ENCODE results near the gene PLCH2.

Gene PLCH2, protein sequence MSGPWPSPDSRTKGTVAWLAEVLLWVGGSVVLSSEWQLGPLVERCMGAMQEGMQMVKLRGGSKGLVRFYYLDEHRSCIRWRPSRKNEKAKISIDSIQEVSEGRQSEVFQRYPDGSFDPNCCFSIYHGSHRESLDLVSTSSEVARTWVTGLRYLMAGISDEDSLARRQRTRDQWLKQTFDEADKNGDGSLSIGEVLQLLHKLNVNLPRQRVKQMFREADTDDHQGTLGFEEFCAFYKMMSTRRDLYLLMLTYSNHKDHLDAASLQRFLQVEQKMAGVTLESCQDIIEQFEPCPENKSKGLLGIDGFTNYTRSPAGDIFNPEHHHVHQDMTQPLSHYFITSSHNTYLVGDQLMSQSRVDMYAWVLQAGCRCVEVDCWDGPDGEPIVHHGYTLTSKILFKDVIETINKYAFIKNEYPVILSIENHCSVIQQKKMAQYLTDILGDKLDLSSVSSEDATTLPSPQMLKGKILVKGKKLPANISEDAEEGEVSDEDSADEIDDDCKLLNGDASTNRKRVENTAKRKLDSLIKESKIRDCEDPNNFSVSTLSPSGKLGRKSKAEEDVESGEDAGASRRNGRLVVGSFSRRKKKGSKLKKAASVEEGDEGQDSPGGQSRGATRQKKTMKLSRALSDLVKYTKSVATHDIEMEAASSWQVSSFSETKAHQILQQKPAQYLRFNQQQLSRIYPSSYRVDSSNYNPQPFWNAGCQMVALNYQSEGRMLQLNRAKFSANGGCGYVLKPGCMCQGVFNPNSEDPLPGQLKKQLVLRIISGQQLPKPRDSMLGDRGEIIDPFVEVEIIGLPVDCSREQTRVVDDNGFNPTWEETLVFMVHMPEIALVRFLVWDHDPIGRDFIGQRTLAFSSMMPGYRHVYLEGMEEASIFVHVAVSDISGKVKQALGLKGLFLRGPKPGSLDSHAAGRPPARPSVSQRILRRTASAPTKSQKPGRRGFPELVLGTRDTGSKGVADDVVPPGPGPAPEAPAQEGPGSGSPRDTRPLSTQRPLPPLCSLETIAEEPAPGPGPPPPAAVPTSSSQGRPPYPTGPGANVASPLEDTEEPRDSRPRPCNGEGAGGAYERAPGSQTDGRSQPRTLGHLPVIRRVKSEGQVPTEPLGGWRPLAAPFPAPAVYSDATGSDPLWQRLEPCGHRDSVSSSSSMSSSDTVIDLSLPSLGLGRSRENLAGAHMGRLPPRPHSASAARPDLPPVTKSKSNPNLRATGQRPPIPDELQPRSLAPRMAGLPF (N-terminal part only)

GRCh38 chr1:2476061-2476999 lies at the start of gene PLCH2:
TSS of gene PLCH2 (plus strand) at chr1:2476289. CDS start at chr1:2476589, 300 bp downstream.
- no peaks in the 10 kb centered on the region for H3K36me3 ChIP-seq (ENCODE audit: control insufficient read depth, insufficient read depth, low read length)
- no peak within 1 kb of the TSS for H3K4me3 ChIP-seq (ENCODE audit: low read depth, low read length)
- H3K27me3 ChIP-seq (ENCODE audit: control insufficient read depth, insufficient read depth, low read length): no peaks in the 10 kb centered on the region
- no peaks in the 10 kb centered on the region for H3K4me1 ChIP-seq (ENCODE audit: control insufficient read depth, insufficient read depth, low read length)
- H3K9me3 ChIP-seq (ENCODE audit: control insufficient read depth, insufficient read depth, low read length): no peaks in the 10 kb centered on the region
- H3K27ac ChIP-seq (ENCODE audit: low read depth, low read length): no peak within 1 kb of the TSS
- no peak within 1 kb of the TSS for H3K9ac ChIP-seq (ENCODE audit: low read depth, low read length)

GRCh38 chr1:2426540-2426939 lies 49.5 kb upstream of the PLCH2 start:
- Histone ChIP-seq H3K9me3 (ENCODE audit: control insufficient read depth, insufficient read depth, low read length) (peaks cover 7% of the 10 kb centered on the region; the same call in 1 of the 2 replicates), H3K4me1 (ENCODE audit: control insufficient read depth, insufficient read depth, low read length) (no peaks in the 10 kb centered on the region), H3K9ac (ENCODE audit: low read depth, low read length) (no peak overlapping the region), H3K4me3 (ENCODE audit: low read depth, low read length) (no peak overlapping the region), H3K27me3 (ENCODE audit: control insufficient read depth, insufficient read depth, low read length) (no peaks in the 10 kb centered on the region), H3K27ac (ENCODE audit: low read depth, low read length) (no peak overlapping the region), H3K36me3 (ENCODE audit: control insufficient read depth, insufficient read depth, low read length) (no peaks in the 10 kb centered on the region)

GRCh38 chr1:2427051-2427450 lies 49.0 kb upstream of the PLCH2 start:
- no peaks in the 10 kb centered on the region for H3K36me3 ChIP-seq (ENCODE audit: control insufficient read depth, insufficient read depth, low read length)
- H3K9ac ChIP-seq (ENCODE audit: low read depth, low read length): no peak overlapping the region
- H3K27ac ChIP-seq (ENCODE audit: low read depth, low read length): no peak overlapping the region
- H3K27me3 ChIP-seq (ENCODE audit: control insufficient read depth, insufficient read depth, low read length): no peaks in the 10 kb centered on the region
- no peak overlapping the region for H3K4me3 ChIP-seq (ENCODE audit: low read depth, low read length)
- peaks cover 7% of the 10 kb centered on the region; the same call in 1 of the 2 replicates for H3K9me3 ChIP-seq (ENCODE audit: control insufficient read depth, insufficient read depth, low read length)
- H3K4me1 ChIP-seq (ENCODE audit: control insufficient read depth, insufficient read depth, low read length): no peaks in the 10 kb centered on the region

GRCh38 chr1:2427976-2428375 lies 48.1 kb upstream of the PLCH2 start:
- Histone ChIP-seq H3K36me3 (ENCODE audit: control insufficient read depth, insufficient read depth, low read length) (no peaks in the 10 kb centered on the region), H3K9ac (ENCODE audit: low read depth, low read length) (no peak overlapping the region), H3K4me3 (ENCODE audit: low read depth, low read length) (no peak overlapping the region), H3K27ac (ENCODE audit: low read depth, low read length) (no peak overlapping the region), H3K27me3 (ENCODE audit: control insufficient read depth, insufficient read depth, low read length) (no peaks in the 10 kb centered on the region), H3K4me1 (ENCODE audit: control insufficient read depth, insufficient read depth, low read length) (no peaks in the 10 kb centered on the region), H3K9me3 (ENCODE audit: control insufficient read depth, insufficient read depth, low read length) (peaks cover 6% of the 10 kb centered on the region; the same call in 1 of the 2 replicates)

DNA sequence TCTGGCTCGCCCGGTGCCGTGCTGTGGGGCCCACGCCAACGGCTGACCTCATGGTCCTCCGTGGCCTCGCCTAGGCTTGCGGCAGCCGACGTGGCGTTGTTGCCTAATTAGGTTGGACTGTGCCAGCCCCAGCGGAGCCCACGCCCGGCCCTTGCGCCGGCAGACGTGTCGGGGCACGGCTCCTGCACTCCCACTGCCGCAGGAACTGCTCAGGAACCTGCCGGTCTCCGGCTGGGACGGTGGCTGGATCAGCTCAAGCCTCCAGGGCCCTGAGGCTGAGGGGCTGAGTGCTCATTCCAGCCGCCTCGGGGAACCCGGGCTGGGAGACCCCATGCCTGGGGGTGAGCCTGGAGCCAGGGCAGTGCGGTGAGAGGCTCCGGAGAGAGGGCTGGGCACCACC lies 47.6 kb upstream of the PLCH2 start:
- no peaks in the 10 kb centered on the region for H3K27me3 ChIP-seq (ENCODE audit: control insufficient read depth, insufficient read depth, low read length)
- no peaks in the 10 kb centered on the region for H3K36me3 ChIP-seq (ENCODE audit: control insufficient read depth, insufficient read depth, low read length)
- no peak overlapping the region for H3K27ac ChIP-seq (ENCODE audit: low read depth, low read length)
- no peak overlapping the region for H3K4me3 ChIP-seq (ENCODE audit: low read depth, low read length)
- no peaks in the 10 kb centered on the region for H3K4me1 ChIP-seq (ENCODE audit: control insufficient read depth, insufficient read depth, low read length)
- 0 out of 2 replicates have a peak, but pooled peaks cover 3% of the 10 kb centered on the region for H3K9me3 ChIP-seq (ENCODE audit: control insufficient read depth, insufficient read depth, low read length)
- no peak overlapping the region for H3K9ac ChIP-seq (ENCODE audit: low read depth, low read length)

- no peak overlapping the region for H3K9ac ChIP-seq (ENCODE audit: low read depth, low read length)
- no peaks in the 10 kb centered on the region for H3K27me3 ChIP-seq (ENCODE audit: control insufficient read depth, insufficient read depth, low read length)
- H3K27ac ChIP-seq (ENCODE audit: low read depth, low read length): no peak overlapping the region
- H3K36me3 ChIP-seq (ENCODE audit: control insufficient read depth, insufficient read depth, low read length): no peaks in the 10 kb centered on the region
- H3K4me3 ChIP-seq (ENCODE audit: low read depth, low read length): no peak overlapping the region
- no peaks in the 10 kb centered on the region for H3K4me1 ChIP-seq (ENCODE audit: control insufficient read depth, insufficient read depth, low read length)
- H3K9me3 ChIP-seq (ENCODE audit: control insufficient read depth, insufficient read depth, low read length): 0 out of 2 replicates have a peak, but pooled peaks cover 3% of the 10 kb centered on the region
Measured at GRCh38 chr1:2429780-2430591, 46.1 kb upstream of the PLCH2 start.

DNA sequence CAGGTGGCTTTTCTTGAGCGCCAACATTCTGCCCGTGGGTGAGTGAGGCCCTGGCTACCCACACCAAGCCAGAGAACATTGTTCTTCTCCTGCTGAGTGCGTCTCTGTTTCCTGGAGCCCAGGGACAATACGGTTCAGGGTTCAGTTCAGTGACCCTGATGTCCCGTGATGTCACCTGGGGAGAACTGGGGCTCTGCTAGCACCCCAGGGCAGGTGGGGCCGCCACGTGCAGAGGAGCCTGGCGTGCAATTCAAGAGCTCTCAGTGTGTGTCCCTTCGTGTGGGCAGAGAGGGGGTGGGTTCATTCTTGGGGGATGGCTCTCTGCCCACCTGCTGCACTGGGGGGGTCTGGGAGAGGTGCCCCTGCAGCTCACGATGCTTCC lies 45.5 kb upstream of the PLCH2 start:
- no peak overlapping the region for H3K9ac ChIP-seq (ENCODE audit: low read depth, low read length)
- no peaks in the 10 kb centered on the region for H3K36me3 ChIP-seq (ENCODE audit: control insufficient read depth, insufficient read depth, low read length)
- H3K27me3 ChIP-seq (ENCODE audit: control insufficient read depth, insufficient read depth, low read length): no peaks in the 10 kb centered on the region
- no peak overlapping the region for H3K4me3 ChIP-seq (ENCODE audit: low read depth, low read length)
- H3K9me3 ChIP-seq (ENCODE audit: control insufficient read depth, insufficient read depth, low read length): 0 out of 2 replicates have a peak, but pooled peaks cover 3% of the 10 kb centered on the region
- no peaks in the 10 kb centered on the region for H3K4me1 ChIP-seq (ENCODE audit: control insufficient read depth, insufficient read depth, low read length)
- no peak overlapping the region for H3K27ac ChIP-seq (ENCODE audit: low read depth, low read length)

GRCh38 chr1:2431103-2431502 lies 45.0 kb upstream of the PLCH2 start:
- no peak overlapping the region for H3K4me3 ChIP-seq (ENCODE audit: low read depth, low read length)
- H3K9ac ChIP-seq (ENCODE audit: low read depth, low read length): no peak overlapping the region
- no peak overlapping the region for H3K27ac ChIP-seq (ENCODE audit: low read depth, low read length)
- H3K4me1 ChIP-seq (ENCODE audit: control insufficient read depth, insufficient read depth, low read length): no peaks in the 10 kb centered on the region
- H3K9me3 ChIP-seq (ENCODE audit: control insufficient read depth, insufficient read depth, low read length): 0 out of 2 replicates have a peak, but pooled peaks cover 3% of the 10 kb centered on the region
- H3K36me3 ChIP-seq (ENCODE audit: control insufficient read depth, insufficient read depth, low read length): no peaks in the 10 kb centered on the region
- no peaks in the 10 kb centered on the region for H3K27me3 ChIP-seq (ENCODE audit: control insufficient read depth, insufficient read depth, low read length)

GRCh38 chr1:2431518-2431917 lies 44.6 kb upstream of the PLCH2 start:
- H3K27ac ChIP-seq (ENCODE audit: low read depth, low read length): no peak overlapping the region
- no peak overlapping the region for H3K9ac ChIP-seq (ENCODE audit: low read depth, low read length)
- H3K9me3 ChIP-seq (ENCODE audit: control insufficient read depth, insufficient read depth, low read length): 0 out of 2 replicates have a peak, but pooled peaks cover 3% of the 10 kb centered on the region
- H3K4me1 ChIP-seq (ENCODE audit: control insufficient read depth, insufficient read depth, low read length): no peaks in the 10 kb centered on the region
- no peaks in the 10 kb centered on the region for H3K36me3 ChIP-seq (ENCODE audit: control insufficient read depth, insufficient read depth, low read length)
- no peak overlapping the region for H3K4me3 ChIP-seq (ENCODE audit: low read depth, low read length)
- H3K27me3 ChIP-seq (ENCODE audit: control insufficient read depth, insufficient read depth, low read length): no peaks in the 10 kb centered on the region
